Transverse colon (tissue), 4 donors: Measurements from ENCODE around the gene JMJD1C. TPM values are rescaled to one million over a fixed set of nuclear protein-coding genes. Genes with fewer than 3 reads are reported as not detected.

Source experiments
- DNase-seq: peaks from one replicate; pipeline ENCODE4 v3.0.0-alpha.2; 2019
- H3K27ac ChIP-seq, 4 donors: fragments of 200-600 bp; sonication (generic); 2 replicates each; pipeline ENCODE4 v1.5.1; 2016 to 2018; ENCODE audit warnings: inconsistent platforms in 4 of 4
- H3K27me3 ChIP-seq: fragments of 200-600 bp; sonication (generic); 2 replicates; pipeline ENCODE4 v1.5.1; 2017; ENCODE audit warnings: inconsistent platforms
- H3K36me3 ChIP-seq, 4 donors: fragments of 200-600 bp; sonication (generic); 2 replicates each; pipeline ENCODE4 v1.5.1; 2017 to 2019; ENCODE audit warnings: inconsistent platforms in 4 of 4
- H3K4me1 ChIP-seq, 4 donors: fragments of 200-600 bp; sonication (generic); 2 replicates each; pipeline ENCODE4 v1.5.1; 2017 to 2020; ENCODE audit warnings: inconsistent platforms in 4 of 4
- H3K4me3 ChIP-seq, 4 donors: fragments of 200-600 bp; sonication (generic); 1 replicate in 1 of 4; 2 replicates in 3 of 4; pipeline versions ENCODE4 v1.5.1 to v1.6.1; 2017 to 2019; ENCODE audit warnings: inconsistent platforms in 4 of 4
- H3K9me3 ChIP-seq, 2 donors: fragments of 200-600 bp; sonication (generic); 2 replicates each; pipeline ENCODE4 v1.5.1; 2017 to 2019; ENCODE audit warnings: inconsistent platforms in 2 of 2
- EP300 ChIP-seq: sonication (generic); formaldehyde crosslinking; IDR thresholded peaks from one replicate; pipeline ENCODE4 v1.6.1; 2017; ENCODE audit warnings: antibody characterized with exemption, low read depth
- POLR2A ChIP-seq: fragments of 450-650 bp; IDR thresholded peaks from one replicate; pipeline ENCODE4 v1.6.1; 2016; ENCODE audit warnings: antibody characterized with exemption, mild to moderate bottlenecking, moderate library complexity
- POLR2AphosphoS5 ChIP-seq, 3 donors: sonication (generic); formaldehyde crosslinking; IDR thresholded peaks; one replicate each; pipeline ENCODE4 v1.6.1; 2016; ENCODE audit warnings: antibody characterized with exemption in 3 of 3
- WGBS, 2 donors: methylation state at CpG; one replicate each; pipeline ENCODE4 v1.1.5; 2018; ENCODE audit warnings: low coverage in 1 of 2; 5-methylcytosine and 5-hydroxymethylcytosine counted together
- in situ Hi-C, 4 donors: fragments of 200-750 bp; cut with MboI; loops; one replicate each; pipeline versions ENCODE4 v1.15.0 to v1.15.1; 2017; ENCODE audit warnings: low sequenced_read_pairs in 3 of 4, low pct_ligation_motif_present in 1 of 4, low pct_unique_long_range_greater_than_20kb in 1 of 4
- intact Hi-C: fragments of 100-400 bp; cut with DNase I; formaldehyde crosslinking; loops from one replicate; pipeline ENCODE4 v1.15.1; 2023; ENCODE audit warnings: low total_unique reads
- total RNA-seq, 4 donors: library from RNA; depleted of rRNA; stranded (reverse); fragments of >200 nt; gene quantifications; one replicate each; pipeline ENCODE4 v1.1.0, GENCODE V29; 2016
- TF ChIP-seq, protein P1 (sequence below), 5 experiments: fragments of 200-600 bp in 3 of 5; fragments of 450-650 bp in 2 of 5; sonication (generic) in 3 of 5; IDR thresholded peaks; 1 replicate in 2 of 5; 2 replicates in 3 of 5; pipeline ENCODE4 v1.5.1; 2016 to 2017; ENCODE audit warnings: antibody characterized with exemption in 5 of 5, inconsistent platforms in 3 of 5, mild to moderate bottlenecking in 2 of 5, moderate library complexity in 1 of 5

JMJD1C gene
- total RNA-seq, 4 donors from 2014 or later, result 56.7 to 128 (median 78.9) TPM

DNA sequence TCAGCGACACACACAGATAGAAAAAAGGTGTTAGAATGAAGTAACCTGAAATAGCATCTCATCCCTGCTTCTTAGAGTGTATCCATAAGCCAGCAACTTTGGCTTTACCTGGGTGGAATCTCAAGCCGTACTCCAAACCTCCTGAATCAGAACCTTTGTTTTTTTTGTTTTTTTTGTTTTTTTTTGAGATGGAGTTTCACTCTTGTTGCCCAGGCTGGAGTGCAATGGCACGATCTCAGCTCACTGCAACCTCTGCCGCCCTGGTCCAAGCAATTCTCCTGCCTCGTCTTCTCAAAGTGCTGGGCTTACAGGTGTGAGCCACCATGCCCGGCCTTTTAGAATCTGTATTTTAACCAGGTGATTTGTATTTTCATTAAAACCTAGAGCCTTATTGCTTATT is 323.6 kb downstream of the JMJD1C start:
- Histone ChIP-seq H3K4me3 (no peak overlapping the region), H3K4me1 (peaks cover 0 to 27% (median 13%) of the 10 kb centered on the region in 4 donors), H3K27ac (no peak overlapping the region), H3K9me3 (no peaks in the 10 kb centered on the region), H3K36me3 (no peaks in the 10 kb centered on the region), H3K27me3 (no peaks in the 10 kb centered on the region)
- DNase-seq, result no peak
- WGBS, 2 donors, result 92 to 98% methylated on average over 6 of the region's 6 CpGs
- TF ChIP-seq POLR2AphosphoS5 (IDR thresholded peaks at IDR 0.05) (no peak), POLR2A (no peak), EP300 (no peak)
- TF ChIP-seq, protein P1, sequence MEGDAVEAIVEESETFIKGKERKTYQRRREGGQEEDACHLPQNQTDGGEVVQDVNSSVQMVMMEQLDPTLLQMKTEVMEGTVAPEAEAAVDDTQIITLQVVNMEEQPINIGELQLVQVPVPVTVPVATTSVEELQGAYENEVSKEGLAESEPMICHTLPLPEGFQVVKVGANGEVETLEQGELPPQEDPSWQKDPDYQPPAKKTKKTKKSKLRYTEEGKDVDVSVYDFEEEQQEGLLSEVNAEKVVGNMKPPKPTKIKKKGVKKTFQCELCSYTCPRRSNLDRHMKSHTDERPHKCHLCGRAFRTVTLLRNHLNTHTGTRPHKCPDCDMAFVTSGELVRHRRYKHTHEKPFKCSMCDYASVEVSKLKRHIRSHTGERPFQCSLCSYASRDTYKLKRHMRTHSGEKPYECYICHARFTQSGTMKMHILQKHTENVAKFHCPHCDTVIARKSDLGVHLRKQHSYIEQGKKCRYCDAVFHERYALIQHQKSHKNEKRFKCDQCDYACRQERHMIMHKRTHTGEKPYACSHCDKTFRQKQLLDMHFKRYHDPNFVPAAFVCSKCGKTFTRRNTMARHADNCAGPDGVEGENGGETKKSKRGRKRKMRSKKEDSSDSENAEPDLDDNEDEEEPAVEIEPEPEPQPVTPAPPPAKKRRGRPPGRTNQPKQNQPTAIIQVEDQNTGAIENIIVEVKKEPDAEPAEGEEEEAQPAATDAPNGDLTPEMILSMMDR (IDR thresholded peaks at IDR 0.05), result no peak
- intact Hi-C loops, result no loop called here
- in situ Hi-C loops, result no loop called here

DNA sequence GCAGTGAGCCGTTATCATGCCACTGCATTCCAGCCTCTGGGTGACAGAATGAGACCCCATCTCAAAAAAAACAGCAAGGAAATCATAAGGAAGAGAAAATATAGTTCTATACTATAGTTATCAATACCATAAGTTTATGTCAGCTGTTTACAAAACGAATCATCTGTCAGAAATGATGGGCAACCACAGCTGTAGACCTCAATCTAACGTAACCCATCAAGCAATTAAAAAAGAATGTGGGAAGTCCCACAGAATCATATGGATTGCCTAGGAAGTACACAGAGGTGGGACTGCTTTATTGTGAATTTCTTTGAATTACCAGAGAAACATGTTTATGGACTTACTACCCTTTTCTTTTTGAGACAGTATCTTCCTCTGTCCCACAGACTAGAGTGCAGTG is 325.7 kb downstream of the JMJD1C start:
- no peak for TF ChIP-seq POLR2A
- TF ChIP-seq, protein P1 (IDR thresholded peaks at IDR 0.05), result no peak
- TF ChIP-seq POLR2AphosphoS5 (IDR thresholded peaks at IDR 0.05), result no peak
- no peak for TF ChIP-seq EP300
- no peak overlapping the region for H3K4me3 ChIP-seq
- in situ Hi-C loops (no loop called here), intact Hi-C loops (no loop called here)
- no peaks in the 10 kb centered on the region for H3K27me3 ChIP-seq
- H3K36me3 ChIP-seq, result no peaks in the 10 kb centered on the region
- no peak for DNase-seq
- H3K4me1 ChIP-seq, result peaks cover 2 to 30% (median 7%) of the 10 kb centered on the region in 4 donors
- H3K27ac ChIP-seq, result no peak overlapping the region
- no peaks in the 10 kb centered on the region for H3K9me3 ChIP-seq
- 55 to 82% methylated on average over 3 of the region's 3 CpGs for WGBS, 2 donors

DNA sequence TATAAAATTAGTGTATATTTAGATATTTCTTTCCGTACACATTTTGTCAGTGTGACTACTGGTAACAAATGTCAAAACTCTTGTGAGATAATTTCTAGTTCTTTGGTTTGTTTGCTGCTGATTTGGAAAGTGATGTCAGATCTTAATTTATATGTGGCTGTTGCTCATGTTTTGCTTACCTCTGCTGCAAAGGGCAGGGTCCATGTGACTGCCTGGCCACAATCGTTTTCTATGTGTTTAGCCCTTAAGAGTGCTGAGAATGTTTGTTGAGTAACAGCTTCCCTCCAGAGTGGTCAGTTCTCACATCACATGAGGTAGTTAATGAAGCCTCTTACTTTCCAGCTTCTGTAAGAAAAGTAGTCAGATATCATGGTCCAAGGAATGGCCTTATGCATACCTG is 328.5 kb downstream of the JMJD1C start:
- TF ChIP-seq POLR2A (no peak), EP300 (no peak)
- TF ChIP-seq, protein P1 (IDR thresholded peaks at IDR 0.05), result no peak
- no peak for DNase-seq
- H3K4me3 ChIP-seq, result no peak overlapping the region
- 48 to 59% methylated on average over 2 of the region's 2 CpGs for WGBS, 2 donors
- no peaks in the 10 kb centered on the region for H3K9me3 ChIP-seq
- in situ Hi-C loops, result no loop called here
- H3K36me3 ChIP-seq, result no peaks in the 10 kb centered on the region
- intact Hi-C loops, result no loop called here
- no peaks in the 10 kb centered on the region for H3K27me3 ChIP-seq
- no peak overlapping the region for H3K27ac ChIP-seq
- peaks cover 13 to 42% (median 16%) of the 10 kb centered on the region in 4 donors for H3K4me1 ChIP-seq

DNA sequence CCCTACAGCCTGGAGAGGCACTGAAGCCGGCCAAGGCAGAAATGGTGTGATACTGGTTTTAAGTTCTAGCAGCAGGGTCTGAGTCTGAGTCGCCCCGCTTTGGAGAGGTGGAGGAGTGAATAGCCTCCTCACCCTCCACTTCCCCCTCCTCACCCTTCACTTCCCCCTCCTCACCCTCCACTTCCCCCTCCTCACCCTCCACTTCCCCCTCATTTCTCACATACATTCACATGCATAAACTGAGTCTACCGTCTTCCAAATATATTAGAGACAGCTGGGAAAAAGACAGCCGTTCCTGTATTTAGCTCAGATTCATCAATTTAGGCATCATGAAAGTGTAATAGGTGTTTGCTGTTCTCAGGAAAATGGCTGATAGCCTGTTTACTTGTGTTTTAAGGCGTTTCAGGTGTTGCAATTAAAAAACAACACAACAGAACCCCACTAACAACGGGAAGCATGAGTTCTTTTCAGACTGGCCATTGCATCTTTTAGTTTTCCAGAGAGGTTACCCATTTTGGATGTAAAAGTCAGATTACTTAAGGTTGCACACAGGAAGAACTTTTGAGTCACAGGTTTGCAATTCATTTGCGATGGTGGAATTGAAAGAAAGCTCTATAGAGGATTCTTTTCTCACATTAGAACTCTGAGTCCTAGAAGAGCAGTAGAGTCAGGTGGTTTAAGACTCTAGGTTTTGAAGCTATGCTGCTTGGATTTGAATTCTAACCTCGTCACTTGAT is 331.8 kb downstream of the JMJD1C start:
- Histone ChIP-seq H3K4me1 (peaks cover 13 to 37% (median 16%) of the 10 kb centered on the region in 4 donors), H3K9me3 (no peaks in the 10 kb centered on the region), H3K27me3 (no peaks in the 10 kb centered on the region), H3K27ac (peak overlapping the region; percentile 87 to 99 (median 93)), H3K36me3 (no peaks in the 10 kb centered on the region), H3K4me3 (peak overlapping the region; percentile 70 to 97 (median 75))
- DNase-seq, result no peak
- TF ChIP-seq, protein P1 (IDR thresholded peaks at IDR 0.05), result no peak
- no peak for TF ChIP-seq POLR2A
- TF ChIP-seq EP300, result no peak
- TF ChIP-seq POLR2AphosphoS5 (IDR thresholded peaks at IDR 0.05), result no peak
- in situ Hi-C loops (no loop called here), intact Hi-C loops (no loop called here)
- WGBS, 2 donors, result 0 to 6% methylated on average over 2 to 9 of the region's 9 CpGs
